Measurements from ENCODE around the gene SVIL. TPM values are rescaled to one million over a fixed set of nuclear protein-coding genes. Genes with fewer than 3 reads are reported as not detected.
A peak's percentile ranks its signal among the peaks of the same experiment; 100 is the strongest.

Gene SVIL
- total RNA-seq, 3 donors from 2014 or later (not counting 1 experiment from before 2014, with no cell fraction given), result 24.9 to 57.2 (median 33.5) TPM

- ATAC-seq (no peak), DNase-seq (no peak)
- H3K36me3 Mint-ChIP-seq, result no peaks in the 10 kb centered on the region
- H3K4me1 Mint-ChIP-seq, result peaks cover 10 to 12% of the 10 kb centered on the region in 2 donors
- Histone ChIP-seq H3K9me3 (ENCODE audit: control insufficient read depth, insufficient read depth, low read length) (no peaks in the 10 kb centered on the region), H3K27ac (ENCODE audit: low read length) (no peak overlapping the region), H3K4me3 (ENCODE audit: low read length) (no peak overlapping the region), H3K27me3 (ENCODE audit: control insufficient read depth, insufficient read depth, low read length) (no peaks in the 10 kb centered on the region), H3K36me3 (ENCODE audit: control insufficient read depth, insufficient read depth, low read length) (no peaks in the 10 kb centered on the region), H3K4me1 (ENCODE audit: control insufficient read depth, insufficient read depth, low read length) (no peaks in the 10 kb centered on the region)
- no peak for TF ChIP-seq CTCF (IDR thresholded peaks at IDR 0.05)
- no peaks in the 10 kb centered on the region for H3K9me3 Mint-ChIP-seq
- intact Hi-C loops (cut with micrococcal nuclease), result no loop called here
- no peak overlapping the region for H3K4me3 Mint-ChIP-seq
- 95% methylated on average over 2 of the region's 4 CpGs for WGBS (ENCODE audit: insufficient coverage)
- no peaks in the 10 kb centered on the region for H3K27me3 Mint-ChIP-seq (ENCODE audit: low read depth in 2 of 2)
- H3K27ac Mint-ChIP-seq, result no peak overlapping the region
These were observed 204.7 kb downstream of the SVIL start for GRCh38 chr10:29430101-29430500.

GRCh38 chr10:29428486-29428885, 206.3 kb downstream of the SVIL start:
- Mint-ChIP-seq H3K27ac (no peak overlapping the region), H3K36me3 (no peaks in the 10 kb centered on the region), H3K27me3 (ENCODE audit: low read depth in 2 of 2) (no peaks in the 10 kb centered on the region), H3K9me3 (no peaks in the 10 kb centered on the region), H3K4me3 (no peak overlapping the region), H3K4me1 (peaks cover 4 to 10% of the 10 kb centered on the region in 2 donors)
- ATAC-seq (no peak), DNase-seq (no peak)
- Histone ChIP-seq H3K27me3 (ENCODE audit: control insufficient read depth, insufficient read depth, low read length) (no peaks in the 10 kb centered on the region), H3K36me3 (ENCODE audit: control insufficient read depth, insufficient read depth, low read length) (no peaks in the 10 kb centered on the region), H3K27ac (ENCODE audit: low read length) (no peak overlapping the region), H3K4me1 (ENCODE audit: control insufficient read depth, insufficient read depth, low read length) (no peaks in the 10 kb centered on the region), H3K9me3 (ENCODE audit: control insufficient read depth, insufficient read depth, low read length) (no peaks in the 10 kb centered on the region), H3K4me3 (ENCODE audit: low read length) (no peak overlapping the region)
- intact Hi-C loops (cut with micrococcal nuclease), result no loop called here
- TF ChIP-seq CTCF (IDR thresholded peaks at IDR 0.05), result no peak
- 91% methylated on average over 8 of the region's 8 CpGs for WGBS (ENCODE audit: insufficient coverage)

- intact Hi-C loops (cut with micrococcal nuclease), result no loop called here
- H3K27me3 Mint-ChIP-seq (ENCODE audit: low read depth in 2 of 2), result no peaks in the 10 kb centered on the region
- Histone ChIP-seq H3K4me1 (ENCODE audit: control insufficient read depth, insufficient read depth, low read length) (no peaks in the 10 kb centered on the region), H3K9me3 (ENCODE audit: control insufficient read depth, insufficient read depth, low read length) (no peaks in the 10 kb centered on the region), H3K36me3 (ENCODE audit: control insufficient read depth, insufficient read depth, low read length) (no peaks in the 10 kb centered on the region), H3K27ac (ENCODE audit: low read length) (no peak overlapping the region), H3K4me3 (ENCODE audit: low read length) (no peak overlapping the region), H3K27me3 (ENCODE audit: control insufficient read depth, insufficient read depth, low read length) (no peaks in the 10 kb centered on the region)
- H3K9me3 Mint-ChIP-seq, result no peaks in the 10 kb centered on the region
- WGBS (ENCODE audit: insufficient coverage), result 96% methylated on average over 2 of the region's 2 CpGs
- H3K36me3 Mint-ChIP-seq, result peaks cover 1% of the 10 kb centered on the region
- H3K4me3 Mint-ChIP-seq, result no peak overlapping the region
- H3K4me1 Mint-ChIP-seq, result peaks cover 4 to 10% of the 10 kb centered on the region in 2 donors
- H3K27ac Mint-ChIP-seq, result peak overlapping the region in 1 of 2 donors; percentile 53
- ATAC-seq (no peak), DNase-seq (no peak)
- no peak for TF ChIP-seq CTCF (IDR thresholded peaks at IDR 0.05)
These were observed 207.1 kb downstream of the SVIL start for GRCh38 chr10:29427667-29428066.

- Histone ChIP-seq H3K27me3 (ENCODE audit: control insufficient read depth, insufficient read depth, low read length) (no peaks in the 10 kb centered on the region), H3K27ac (ENCODE audit: low read length) (no peak overlapping the region)
These were observed 208.4 kb downstream of the SVIL start for GRCh38 chr10:29426420-29426819.

More at GRCh38 chr10:29426420-29426819, 208.4 kb downstream of the SVIL start:
- intact Hi-C loops (cut with micrococcal nuclease), result no loop called here
- TF ChIP-seq CTCF (IDR thresholded peaks at IDR 0.05), result no peak
- Mint-ChIP-seq H3K27ac (no peak overlapping the region), H3K4me1 (peaks cover 4 to 10% of the 10 kb centered on the region in 2 donors), H3K27me3 (ENCODE audit: low read depth in 2 of 2) (no peaks in the 10 kb centered on the region), H3K36me3 (peaks cover 7% of the 10 kb centered on the region), H3K4me3 (no peak overlapping the region), H3K9me3 (no peaks in the 10 kb centered on the region)
- no CpG with 5 or more reads among the region's 1 CpG for WGBS (ENCODE audit: insufficient coverage)
- Histone ChIP-seq H3K4me1 (ENCODE audit: control insufficient read depth, insufficient read depth, low read length) (no peaks in the 10 kb centered on the region), H3K4me3 (ENCODE audit: low read length) (no peak overlapping the region), H3K36me3 (ENCODE audit: control insufficient read depth, insufficient read depth, low read length) (peaks cover 5% of the 10 kb centered on the region), H3K9me3 (ENCODE audit: control insufficient read depth, insufficient read depth, low read length) (no peaks in the 10 kb centered on the region)
- ATAC-seq, result no peak
- DNase-seq, result no peak

Measured in natural killer cell (primary cell).